DND-41 (cell line): ENCODE data around the gene PKDCC.

ENCODE experiments used
- ATAC-seq: fragments of 200-7000 bp; cut with Tn5 transposase; 3 replicates; pipeline ENCODE4 v1.9.1; 2021; ENCODE audit warnings: low read depth; ENCODE audit not compliant: insufficient read depth
- DNase-seq: peaks from one replicate; pipeline ENCODE4 v3.0.0-alpha.2; 2020
- H2AFZ ChIP-seq: 2 replicates; pipeline ENCODE4 v1.6.0; 2012; ENCODE audit warnings: low read depth, low read length
- H3K27ac ChIP-seq: 2 replicates; pipeline ENCODE4 v1.5.1; 2012; ENCODE audit warnings: low read length, inconsistent platforms
- H3K27me3 ChIP-seq: fragments of 200-600 bp; sonication (generic); 2 replicates; pipeline ENCODE4 v1.6.0; 2012; ENCODE audit warnings: low read length, mild to moderate bottlenecking, inconsistent platforms; ENCODE audit not compliant: insufficient read depth, poor library complexity
- H3K36me3 ChIP-seq: 2 replicates; pipeline ENCODE4 v1.5.1; 2012; ENCODE audit warnings: low read length, inconsistent platforms; ENCODE audit not compliant: insufficient read depth
- H3K4me1 ChIP-seq: 2 replicates; pipeline ENCODE4 v1.5.1; 2012; ENCODE audit warnings: mild to moderate bottlenecking, low read length; ENCODE audit not compliant: insufficient read depth
- H3K4me2 ChIP-seq: 2 replicates; pipeline ENCODE4 v1.6.0; 2012; ENCODE audit warnings: mild to moderate bottlenecking, moderate library complexity, low read length, inconsistent platforms; ENCODE audit not compliant: insufficient read depth
- H3K4me3 ChIP-seq, 2 experiments: fragments of 200-600 bp in 1 of 2; shearing (Covaris generic) in 1 of 2; 2 replicates each; pipeline ENCODE4 v1.5.1; 2012 to 2016; ENCODE audit warnings: inconsistent platforms in 2 of 2, low read length in 2 of 2, mild to moderate bottlenecking in 2 of 2, low read depth in 1 of 2, moderate library complexity in 1 of 2
- H3K79me2 ChIP-seq: 2 replicates; pipeline ENCODE4 v1.6.0; 2012; ENCODE audit warnings: low read length, inconsistent platforms; ENCODE audit not compliant: insufficient read depth
- H3K9ac ChIP-seq: 2 replicates; pipeline ENCODE4 v1.6.0; 2012; ENCODE audit warnings: low read depth, mild to moderate bottlenecking, inconsistent platforms, low read length, moderate library complexity
- H3K9me3 ChIP-seq: 2 replicates; pipeline ENCODE4 v1.5.1; 2012; ENCODE audit warnings: low read length, moderate library complexity, mild to moderate bottlenecking, inconsistent platforms; ENCODE audit not compliant: insufficient read depth, severe bottlenecking
- H4K20me1 ChIP-seq: 2 replicates; pipeline ENCODE4 v1.6.0; 2012; ENCODE audit warnings: low read length; ENCODE audit not compliant: insufficient read depth
- EZH2 ChIP-seq: IDR thresholded peaks from 3 replicates; pipeline ENCODE4 v1.6.1; 2012; ENCODE audit warnings: borderline replicate concordance, low read depth, mild to moderate bottlenecking, moderate library complexity, low read length, inconsistent platforms; ENCODE audit not compliant: severe bottlenecking
- TF ChIP-seq, protein P1 (sequence below): IDR thresholded peaks from 2 replicates; pipeline ENCODE4 v1.5.1; 2012; ENCODE audit warnings: borderline replicate concordance, low read length, moderate library complexity, mild to moderate bottlenecking; ENCODE audit not compliant: poor library complexity, severe bottlenecking; ENCODE audit errors: extremely low read depth

The PKDCC gene

DNA sequence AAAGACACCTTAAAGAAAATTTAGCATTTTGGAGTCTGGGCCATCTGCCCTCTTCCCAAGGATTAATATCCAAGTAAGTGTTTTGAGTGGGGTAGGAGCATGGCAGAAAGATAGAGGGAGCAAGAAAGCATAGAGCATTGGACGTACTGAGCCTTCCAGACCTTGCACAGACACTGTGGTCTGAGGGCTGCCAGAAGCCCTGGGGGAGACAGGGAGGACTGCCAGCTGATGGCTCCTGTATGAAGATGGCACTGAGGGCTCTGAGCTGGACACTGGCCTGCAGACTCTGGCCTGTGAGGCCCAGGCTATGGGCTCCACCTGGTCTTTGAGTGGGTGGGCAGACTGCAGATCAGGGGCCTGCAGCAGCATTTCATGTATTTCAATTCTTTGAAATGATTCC, 2.9 kb upstream of the PKDCC start:
- Histone ChIP-seq H3K79me2 (no peaks in the 10 kb centered on the region), H3K9ac (no peak overlapping the region), H3K4me2 (no peak overlapping the region), H3K4me3 (no peak overlapping the region), H2AFZ (no peak overlapping the region), H3K27ac (no peak overlapping the region), H3K36me3 (no peaks in the 10 kb centered on the region), H4K20me1 (no peaks in the 10 kb centered on the region), H3K27me3 (peaks cover 7% of the 10 kb centered on the region), H3K9me3 (no peaks in the 10 kb centered on the region), H3K4me1 (no peaks in the 10 kb centered on the region)
- DNase-seq (no peak), ATAC-seq (no peak)
- TF ChIP-seq, protein P1, sequence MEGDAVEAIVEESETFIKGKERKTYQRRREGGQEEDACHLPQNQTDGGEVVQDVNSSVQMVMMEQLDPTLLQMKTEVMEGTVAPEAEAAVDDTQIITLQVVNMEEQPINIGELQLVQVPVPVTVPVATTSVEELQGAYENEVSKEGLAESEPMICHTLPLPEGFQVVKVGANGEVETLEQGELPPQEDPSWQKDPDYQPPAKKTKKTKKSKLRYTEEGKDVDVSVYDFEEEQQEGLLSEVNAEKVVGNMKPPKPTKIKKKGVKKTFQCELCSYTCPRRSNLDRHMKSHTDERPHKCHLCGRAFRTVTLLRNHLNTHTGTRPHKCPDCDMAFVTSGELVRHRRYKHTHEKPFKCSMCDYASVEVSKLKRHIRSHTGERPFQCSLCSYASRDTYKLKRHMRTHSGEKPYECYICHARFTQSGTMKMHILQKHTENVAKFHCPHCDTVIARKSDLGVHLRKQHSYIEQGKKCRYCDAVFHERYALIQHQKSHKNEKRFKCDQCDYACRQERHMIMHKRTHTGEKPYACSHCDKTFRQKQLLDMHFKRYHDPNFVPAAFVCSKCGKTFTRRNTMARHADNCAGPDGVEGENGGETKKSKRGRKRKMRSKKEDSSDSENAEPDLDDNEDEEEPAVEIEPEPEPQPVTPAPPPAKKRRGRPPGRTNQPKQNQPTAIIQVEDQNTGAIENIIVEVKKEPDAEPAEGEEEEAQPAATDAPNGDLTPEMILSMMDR, result no peak
- TF ChIP-seq EZH2, result no peak

DNA sequence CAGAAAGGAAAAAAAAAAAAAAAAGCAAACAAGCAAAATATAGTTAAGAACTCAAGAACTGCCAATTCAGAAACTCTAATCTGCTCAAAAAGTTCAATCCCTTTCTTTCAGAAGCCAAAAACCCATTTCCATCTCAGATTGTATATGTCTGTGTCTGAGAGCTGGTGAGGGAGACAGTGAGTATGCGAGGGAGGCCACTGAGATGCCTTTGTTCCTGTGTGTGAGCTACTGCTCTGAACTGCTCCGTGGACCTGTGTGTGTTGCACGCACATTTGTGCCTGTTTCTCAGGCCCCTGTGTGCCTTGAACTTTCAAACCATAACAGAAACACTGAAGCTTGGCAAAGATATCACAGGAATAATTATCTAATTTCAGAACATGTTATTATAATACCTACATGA, 2.5 kb upstream of the PKDCC start:
- H3K9ac ChIP-seq, result no peak overlapping the region
- ATAC-seq (no peak), DNase-seq (no peak)
- no peak overlapping the region for H3K27ac ChIP-seq
- H2AFZ ChIP-seq, result no peak overlapping the region
- H4K20me1 ChIP-seq, result no peaks in the 10 kb centered on the region
- no peak overlapping the region for H3K4me3 ChIP-seq
- H3K9me3 ChIP-seq, result no peaks in the 10 kb centered on the region
- H3K4me1 ChIP-seq, result no peaks in the 10 kb centered on the region
- no peaks in the 10 kb centered on the region for H3K36me3 ChIP-seq
- no peaks in the 10 kb centered on the region for H3K79me2 ChIP-seq
- no peak overlapping the region for H3K4me2 ChIP-seq
- TF ChIP-seq, protein P1, result no peak
- TF ChIP-seq EZH2, result no peak
- H3K27me3 ChIP-seq, result peaks cover 7% of the 10 kb centered on the region

DNA sequence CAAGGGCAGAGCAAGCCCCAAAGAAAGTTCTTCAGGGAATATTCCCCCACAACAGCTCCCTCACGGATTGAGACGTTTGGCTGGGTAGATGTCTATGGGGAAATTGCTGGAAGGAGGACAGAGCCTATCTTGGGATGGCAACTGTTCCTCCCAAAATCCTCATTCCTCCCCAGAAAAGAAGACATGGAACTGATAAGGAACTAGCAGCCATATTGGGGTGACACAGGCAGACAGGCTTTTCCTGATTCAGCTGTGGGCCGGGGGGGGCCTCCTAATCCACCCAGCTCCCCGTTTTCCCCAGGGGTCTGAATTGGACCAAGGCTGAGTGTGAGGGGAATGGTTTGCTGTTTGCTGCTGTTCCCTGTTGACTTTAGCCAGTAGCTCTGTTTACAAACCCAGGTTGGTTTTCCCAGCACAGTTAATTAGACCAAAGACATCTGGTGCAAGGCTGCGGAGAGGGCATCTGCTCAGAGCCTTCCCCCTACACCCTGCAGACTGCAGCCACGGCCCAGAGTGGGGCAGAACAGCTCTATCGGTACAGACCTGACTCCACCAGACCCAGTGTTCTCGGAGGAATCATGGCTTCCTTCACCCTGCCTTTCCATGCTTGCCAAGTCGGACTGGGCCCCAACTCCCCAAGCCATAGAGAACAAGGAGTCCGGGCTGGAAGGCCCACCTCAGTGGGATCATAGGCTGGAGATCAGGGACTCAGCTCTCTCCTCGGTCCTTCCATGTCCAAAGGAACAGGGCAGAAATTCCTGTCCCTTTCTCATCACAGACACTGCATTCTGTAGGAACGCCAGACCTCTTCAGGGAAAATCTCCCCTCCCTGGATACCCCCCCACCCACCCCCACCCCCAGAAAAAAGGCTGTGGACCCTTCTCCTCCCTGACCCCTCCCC, 1.7 kb upstream of the PKDCC start:
- no peaks in the 10 kb centered on the region for H3K79me2 ChIP-seq
- no peak overlapping the region for H3K4me2 ChIP-seq
- no peak overlapping the region for H3K9ac ChIP-seq
- H3K36me3 ChIP-seq, result no peaks in the 10 kb centered on the region
- no peak overlapping the region for H3K27ac ChIP-seq
- TF ChIP-seq EZH2, result no peak
- TF ChIP-seq, protein P1, result no peak
- H2AFZ ChIP-seq, result no peak overlapping the region
- peaks cover 7% of the 10 kb centered on the region for H3K27me3 ChIP-seq
- H3K9me3 ChIP-seq, result no peaks in the 10 kb centered on the region
- ATAC-seq, result no peak
- H3K4me3 ChIP-seq, result no peak overlapping the region
- H4K20me1 ChIP-seq, result no peaks in the 10 kb centered on the region
- H3K4me1 ChIP-seq, result no peaks in the 10 kb centered on the region
- no peak for DNase-seq
